Ovary (tissue), 9 donors: ENCODE results near the gene COIL. TPM values are rescaled to one million over a fixed set of nuclear protein-coding genes. Genes with fewer than 3 reads are reported as not detected.

ENCODE experiments used
- DNase-seq, 5 donors: peaks; one replicate each; pipeline ENCODE4 v3.0.0-alpha.2; 2019 to 2020
- H3K27ac ChIP-seq, 2 donors: fragments of 200-600 bp; one replicate each; pipeline versions ENCODE4 v1.5.1 to v1.8.0; 2019 to 2022
- H3K27me3 ChIP-seq: fragments of 200-600 bp; one replicate; pipeline ENCODE4 v1.8.0; 2022
- H3K36me3 ChIP-seq: fragments of 200-600 bp; sonication (generic); one replicate; pipeline ENCODE4 v1.5.1; 2019
- H3K4me1 ChIP-seq: one replicate; pipeline ENCODE4 v1.8.1; 2013; ENCODE audit warnings: mild to moderate bottlenecking, moderate library complexity; ENCODE audit not compliant: insufficient read depth
- H3K4me3 ChIP-seq: fragments of 200-600 bp; sonication (generic); one replicate; pipeline ENCODE4 v1.5.1; 2017
- H3K9me3 ChIP-seq, 2 donors: fragments of 200-600 bp in 1 of 2; sonication (generic) in 1 of 2; one replicate each; pipeline versions ENCODE4 v1.5.1 to v1.8.1; 2013 to 2019; ENCODE audit warnings: mild to moderate bottlenecking in 1 of 2, moderate library complexity in 1 of 2
- CTCF ChIP-seq, 3 donors: fragments of 450-650 bp in 2 of 3; fragments of 200-600 bp in 1 of 3; IDR thresholded peaks; one replicate each; pipeline versions ENCODE4 v1.5.1 to v1.8.0; 2016 to 2022; ENCODE audit warnings: antibody characterized with exemption in 3 of 3, mild to moderate bottlenecking in 1 of 3
- EP300 ChIP-seq: sonication (generic); formaldehyde crosslinking; IDR thresholded peaks from one replicate; pipeline ENCODE4 v1.6.1; 2017; ENCODE audit warnings: antibody characterized with exemption
- POLR2A ChIP-seq: fragments of 450-650 bp; IDR thresholded peaks from one replicate; pipeline ENCODE4 v1.6.1; 2017; ENCODE audit warnings: antibody characterized with exemption, mild to moderate bottlenecking, moderate library complexity
- WGBS, 3 donors: extraction: QIAGEN DNeasy Blood & Tissue Kit in 1 of 3; methylation state at CpG; one replicate each; pipeline versions ENCODE4 v1.1.5 to v1.1.7; 2013 to 2017; 5-methylcytosine and 5-hydroxymethylcytosine counted together
- intact Hi-C, 4 donors: fragments of 100-400 bp; cut with DNase I; formaldehyde crosslinking; loops; one replicate each; pipeline versions ENCODE4 v1.11.0 to v1.15.1; 2022 to 2023
- polyA plus RNA-seq, 2 donors: library from polyadenylated mRNA; stranded (reverse); fragments of 200-250 nt in 1 of 2; fragments of 350-450 nt in 1 of 2; fragmentation: Illumina TruSeq in 1 of 2; extraction: RNeasy Lipid Tissue Mini Kit (QIAGEN cat#74804) in 1 of 2; gene quantifications; one replicate each; pipeline ENCODE4 v1.2.3, GENCODE V29; 2013 to 2014
- total RNA-seq, 7 donors: library from RNA; depleted of rRNA in 2 of 7; stranded (reverse); fragments of >200 nt in 2 of 7; fragmentation: NEBNext Ultra II Directional in 3 of 7; extraction: Animal tissue kit (Norgen Biotek cat#: 25700) in 3 of 7; gene quantifications; one replicate each; pipeline versions ENCODE4 v1.1.0 to v1.2.4, GENCODE V29; 2016 to 2023
- donor health status: DM: no; HTN: no; CAD: no; lungs with moderate emphysema.
- donor health status: DM: no; HTN: no; CAD: no.
- donor health status: Bipolar disorder and iron deficiency.
- donor health status: DM: yes; HTN: yes; CAD: no.
- donor health status: DM: no; HTN: no; CAD: no.
- donor health status: DM: yes; HTN: yes; CAD: no.

COIL gene
- total and polyA plus RNA-seq, 9 donors, result 10.9 to 17.8 (median 12.9) TPM

GRCh38 chr17:56988901-56989572, 28.2 kb upstream of the COIL start:
- H3K9me3 ChIP-seq, result no peaks in the 10 kb centered on the region
- intact Hi-C loops, result no loop called here
- no peak overlapping the region for H3K27ac ChIP-seq
- no peaks in the 10 kb centered on the region for H3K36me3 ChIP-seq
- no peaks in the 10 kb centered on the region for H3K4me1 ChIP-seq
- DNase-seq, result no peak
- TF ChIP-seq EP300 (no peak), POLR2A (no peak), CTCF (IDR thresholded peaks at IDR 0.05) (no peak)
- H3K4me3 ChIP-seq, result no peak overlapping the region
- 93 to 96% (median 96%) methylated on average over 4 of the region's 4 CpGs for WGBS, 3 donors
- no peaks in the 10 kb centered on the region for H3K27me3 ChIP-seq

- intact Hi-C loops, result no loop called here
- DNase-seq, result no peak
- TF ChIP-seq EP300 (no peak), CTCF (IDR thresholded peaks at IDR 0.05) (no peak), POLR2A (no peak)
- WGBS, 3 donors, result 67 to 80% (median 74%) methylated on average over 11 of the region's 11 CpGs
- no peaks in the 10 kb centered on the region for H3K36me3 ChIP-seq
- no peak overlapping the region for H3K4me3 ChIP-seq
- no peaks in the 10 kb centered on the region for H3K4me1 ChIP-seq
- H3K9me3 ChIP-seq, result no peaks in the 10 kb centered on the region
- H3K27ac ChIP-seq, result no peak overlapping the region
- H3K27me3 ChIP-seq, result no peaks in the 10 kb centered on the region
Measured at GRCh38 chr17:56987283-56987834, 26.5 kb upstream of the COIL start.

GRCh38 chr17:56985371-56986162, 24.7 kb upstream of the COIL start:
- no peaks in the 10 kb centered on the region for H3K36me3 ChIP-seq
- intact Hi-C loops, result no loop called here
- no peak overlapping the region for H3K27ac ChIP-seq
- TF ChIP-seq CTCF (IDR thresholded peaks at IDR 0.05), result no peak
- TF ChIP-seq EP300, result no peak
- no peak for TF ChIP-seq POLR2A
- H3K9me3 ChIP-seq, result no peaks in the 10 kb centered on the region
- DNase-seq, result no peak
- no peak overlapping the region for H3K4me3 ChIP-seq
- 86 to 87% (median 87%) methylated on average over 14 of the region's 14 CpGs for WGBS, 3 donors
- no peaks in the 10 kb centered on the region for H3K4me1 ChIP-seq
- no peaks in the 10 kb centered on the region for H3K27me3 ChIP-seq

- no peaks in the 10 kb centered on the region for H3K36me3 ChIP-seq
- no peak overlapping the region for H3K4me3 ChIP-seq
- no peak overlapping the region for H3K27ac ChIP-seq
- no peak for DNase-seq
- intact Hi-C loops, result no loop called here
- H3K27me3 ChIP-seq, result no peaks in the 10 kb centered on the region
- peaks cover 2% of the 10 kb centered on the region for H3K4me1 ChIP-seq
- H3K9me3 ChIP-seq, result no peaks in the 10 kb centered on the region
- TF ChIP-seq CTCF (IDR thresholded peaks at IDR 0.05), result no peak
- WGBS, 3 donors, result 67 to 82% (median 80%) methylated on average over 3 of the region's 3 CpGs
Measured at GRCh38 chr17:56983366-56983765, 22.5 kb upstream of the COIL start.
